GM12878 (cell line): ENCODE data around the gene EP400.

Source experiments
- ATF2 ChIP-seq: IDR thresholded peaks from 2 replicates; pipeline ENCODE4 v1.6.1; 2012; ENCODE audit warnings: low read length, inconsistent platforms
- CTCF ChIP-seq, 3 experiments: IDR thresholded peaks in 2 of 3; conservative IDR thresholded peaks in 1 of 3; 2 replicates each; pipeline ENCODE4 v1.5.1; 2011; ENCODE audit warnings: low read depth in 3 of 3, low read length in 3 of 3, mild to moderate bottlenecking in 3 of 3, control low read depth in 2 of 3, moderate library complexity in 2 of 3, inconsistent platforms in 1 of 3, mixed read lengths in 1 of 3; ENCODE audit not compliant: control insufficient read depth in 2 of 3, insufficient read depth in 1 of 3; ENCODE audit errors: extremely low read depth in 1 of 3
- ELK1 ChIP-seq: IDR thresholded peaks from 2 replicates; pipeline ENCODE4 v1.6.1; 2012; ENCODE audit warnings: low read depth, low read length, improper control_type of control experiment
- EP300 ChIP-seq, 2 experiments: fragments of 150-350 bp in 1 of 2; IDR thresholded peaks; 2 replicates each; pipeline ENCODE4 v1.6.1; 2011 to 2012; ENCODE audit warnings: low read depth in 2 of 2, low read length in 2 of 2, borderline replicate concordance in 1 of 2, improper control_type of control experiment in 1 of 2, inconsistent platforms in 1 of 2; ENCODE audit not compliant: control insufficient read depth in 1 of 2
- MYC ChIP-seq: IDR thresholded peaks from 2 replicates; pipeline ENCODE4 v1.6.1; 2011; ENCODE audit warnings: mild to moderate bottlenecking, low read length, moderate library complexity, inconsistent platforms; ENCODE audit not compliant: insufficient read depth, insufficient replicate concordance, insufficient read length, severe bottlenecking

GRCh38 chr12:132030367-132031038, 80.8 kb downstream of the EP400 start:
- TF ChIP-seq ELK1 (no peak), ATF2 (no peak), CTCF (IDR thresholded peaks at IDR 0.05 in 2 of 3, conservative IDR thresholded peaks at IDR 0.05 in 1 of 3; ENCODE audit: control insufficient read depth in 2 of 3, extremely low read depth in 1 of 3, insufficient read depth in 1 of 3, low read depth in 3 of 3, low read length in 3 of 3) (no peak), EP300 (IDR thresholded peaks at IDR 0.05; ENCODE audit: borderline replicate concordance in 1 of 2, control insufficient read depth in 1 of 2, low read depth in 2 of 2, low read length in 2 of 2) (no peak), MYC (no peak)
